ENCODE data around the gene CHRNA4.

The CHRNA4 gene

GRCh38 chr20:63294536-63294900 lies 66.6 kb downstream of the CHRNA4 start:
- Histone ChIP-seq H4K20me1 (ENCODE audit: control insufficient read depth, insufficient read depth, low read depth, low read length) (no peaks in the 10 kb centered on the region), H3K27me3 (ENCODE audit: control insufficient read depth, low read length) (no peaks in the 10 kb centered on the region), H3K4me2 (ENCODE audit: low read length) (no peak overlapping the region), H3K9me2 (replicated peaks; ENCODE audit: control insufficient read depth, low read length) (no peaks in the 10 kb centered on the region), H3F3A (ENCODE audit: control insufficient read depth, insufficient read depth) (no peaks in the 10 kb centered on the region), H3K9me3 (ENCODE audit: control insufficient read depth, insufficient read depth, low read length) (no peaks in the 10 kb centered on the region), H3K27ac (ENCODE audit: low read depth, low read length) (no peak overlapping the region), H3K4me1 (ENCODE audit: control insufficient read depth, low read length) (peaks cover 3% of the 10 kb centered on the region; the same call in 1 of the 2 replicates), H3K4me3 (ENCODE audit: low read length) (no peak overlapping the region), H3K36me3 (ENCODE audit: control insufficient read depth, low read length) (no peaks in the 10 kb centered on the region), H3K79me2 (ENCODE audit: control insufficient read depth, low read length) (no peaks in the 10 kb centered on the region)
- no peak for TF ChIP-seq CTCF (IDR thresholded peaks at IDR 0.05; ENCODE audit: low read depth, low read length, poor library complexity, severe bottlenecking)
- TF ChIP-seq EZH2phosphoT487 (IDR thresholded peaks at IDR 0.05; ENCODE audit: borderline replicate concordance, low read length): no peak

DNA sequence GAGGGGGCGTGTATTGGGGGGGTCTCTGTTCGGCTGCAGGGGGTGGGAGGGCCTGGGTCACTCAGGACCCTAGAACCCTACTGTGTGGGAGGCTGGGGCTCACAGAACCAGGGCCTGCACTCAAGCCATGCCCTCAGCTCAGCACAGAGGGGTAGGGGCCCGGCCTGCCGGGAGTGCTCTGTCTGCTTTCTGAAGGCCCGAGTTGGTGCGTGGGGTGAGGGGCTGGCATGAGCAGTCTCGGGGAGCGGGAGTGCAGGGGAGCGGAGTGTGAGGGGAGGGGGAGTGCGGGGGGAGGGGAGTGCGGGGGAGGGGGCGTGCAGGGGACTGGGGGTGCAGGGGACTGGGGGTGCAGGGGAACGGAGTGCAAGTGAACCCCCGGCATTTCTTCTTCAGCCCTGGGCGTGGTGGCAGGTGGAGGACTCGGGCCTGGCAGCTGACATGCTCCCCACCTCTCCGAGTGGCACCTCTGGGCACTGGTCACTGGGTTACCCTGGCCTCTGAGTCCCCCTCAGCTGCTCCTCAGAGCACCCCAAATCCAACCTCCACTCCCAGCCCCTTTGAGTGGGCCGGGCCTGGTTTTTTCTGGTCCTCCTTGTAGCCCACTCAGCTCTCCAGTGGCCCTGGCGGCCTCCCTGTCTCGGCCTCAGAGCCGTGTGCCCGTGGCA lies 67.1 kb downstream of the CHRNA4 start:
- peaks cover 3% of the 10 kb centered on the region; the same call in 1 of the 2 replicates for H3K4me1 ChIP-seq (ENCODE audit: control insufficient read depth, low read length)
- H3K27me3 ChIP-seq (ENCODE audit: control insufficient read depth, low read length): no peaks in the 10 kb centered on the region
- no peak overlapping the region for H3K27ac ChIP-seq (ENCODE audit: low read depth, low read length)
- no peak for TF ChIP-seq EZH2phosphoT487 (IDR thresholded peaks at IDR 0.05; ENCODE audit: borderline replicate concordance, low read length)
- TF ChIP-seq CTCF (IDR thresholded peaks at IDR 0.05; ENCODE audit: low read depth, low read length, poor library complexity, severe bottlenecking): no peak
- no peaks in the 10 kb centered on the region for H3K79me2 ChIP-seq (ENCODE audit: control insufficient read depth, low read length)
- H3F3A ChIP-seq (ENCODE audit: control insufficient read depth, insufficient read depth): no peaks in the 10 kb centered on the region
- H3K36me3 ChIP-seq (ENCODE audit: control insufficient read depth, low read length): no peaks in the 10 kb centered on the region
- H3K4me2 ChIP-seq (ENCODE audit: low read length): no peak overlapping the region
- H3K4me3 ChIP-seq (ENCODE audit: low read length): no peak overlapping the region
- no peaks in the 10 kb centered on the region for H4K20me1 ChIP-seq (ENCODE audit: control insufficient read depth, insufficient read depth, low read depth, low read length)
- H3K9me2 ChIP-seq (replicated peaks; ENCODE audit: control insufficient read depth, low read length): no peaks in the 10 kb centered on the region
- no peaks in the 10 kb centered on the region for H3K9me3 ChIP-seq (ENCODE audit: control insufficient read depth, insufficient read depth, low read length)

- Histone ChIP-seq H3K79me2 (ENCODE audit: control insufficient read depth, low read length) (no peaks in the 10 kb centered on the region), H3K4me2 (ENCODE audit: low read length) (no peak overlapping the region), H3K9me2 (replicated peaks; ENCODE audit: control insufficient read depth, low read length) (no peaks in the 10 kb centered on the region), H4K20me1 (ENCODE audit: control insufficient read depth, insufficient read depth, low read depth, low read length) (no peaks in the 10 kb centered on the region), H3K27ac (ENCODE audit: low read depth, low read length) (no peak overlapping the region), H3F3A (ENCODE audit: control insufficient read depth, insufficient read depth) (no peaks in the 10 kb centered on the region), H3K4me3 (ENCODE audit: low read length) (no peak overlapping the region), H3K9me3 (ENCODE audit: control insufficient read depth, insufficient read depth, low read length) (no peaks in the 10 kb centered on the region), H3K27me3 (ENCODE audit: control insufficient read depth, low read length) (no peaks in the 10 kb centered on the region), H3K36me3 (ENCODE audit: control insufficient read depth, low read length) (peaks cover 4% of the 10 kb centered on the region; the same call in 1 of the 2 replicates), H3K4me1 (ENCODE audit: control insufficient read depth, low read length) (peaks cover 3% of the 10 kb centered on the region; the same call in 1 of the 2 replicates)
- TF ChIP-seq EZH2phosphoT487 (IDR thresholded peaks at IDR 0.05; ENCODE audit: borderline replicate concordance, low read length): no peak
- no peak for TF ChIP-seq CTCF (IDR thresholded peaks at IDR 0.05; ENCODE audit: low read depth, low read length, poor library complexity, severe bottlenecking)
Measured at GRCh38 chr20:63293456-63293855, 67.7 kb downstream of the CHRNA4 start.

Measured in DOHH2 (cell line).